OCI-LY7 (cell line): ENCODE data around the gene C2. TPM values are rescaled to one million over a fixed set of nuclear protein-coding genes. Genes with fewer than 3 reads are reported as not detected.

Experiments
- BruUV-seq: library from RNA; stranded (reverse); fragments of 400-500 nt; replicated peaks from 2 replicates; lab custom pipeline; 2021; lab: Mats Ljungman, UMichigan
- CTCF ChIA-PET: fragments of 300-600 bp; sonication (Branson Sonifier 250); formaldehyde crosslinking; loops from one replicate; lab custom pipeline; 2022; ENCODE audit warnings: antibody characterized with exemption; ENCODE audit not compliant: unreplicated experiment; lab: Charles Lee
- POLR2A ChIA-PET: fragments of 300-600 bp; sonication (Branson Sonifier 250); formaldehyde crosslinking; loops from one replicate; lab custom pipeline; 2022; ENCODE audit warnings: antibody characterized with exemption; lab: Charles Lee
- DNase-seq: peaks from one replicate; pipeline ENCODE4 v3.0.0-alpha.2; 2015; ENCODE audit warnings: low spot score
- H2AFZ ChIP-seq: fragments of 200-600 bp; sonication (generic), shearing (Covaris generic); 2 replicates; pipeline ENCODE4 v1.6.1; 2014; ENCODE audit warnings: mild to moderate bottlenecking, antibody characterized with exemption, low read length, moderate library complexity
- H3K27ac ChIP-seq: fragments of 200-600 bp; sonication (generic); 2 replicates; pipeline ENCODE4 v1.5.1; 2014; ENCODE audit warnings: mixed run types, low read depth, mild to moderate bottlenecking, moderate library complexity, low read length, inconsistent platforms; ENCODE audit not compliant: poor library complexity, severe bottlenecking
- H3K36me3 ChIP-seq: fragments of 200-600 bp; sonication (generic); 2 replicates; pipeline ENCODE4 v1.6.1; 2014; ENCODE audit warnings: mild to moderate bottlenecking, antibody characterized with exemption, low read length, moderate library complexity, mixed read lengths; ENCODE audit not compliant: insufficient read depth
- H3K4me1 ChIP-seq: fragments of 200-600 bp; sonication (generic); 2 replicates; pipeline ENCODE4 v1.5.1; 2014; ENCODE audit warnings: mild to moderate bottlenecking, low read length; ENCODE audit not compliant: insufficient read depth, poor library complexity, severe bottlenecking
- H3K4me2 ChIP-seq: fragments of 200-600 bp; sonication (generic); 2 replicates; pipeline ENCODE4 v1.6.1; 2014; ENCODE audit warnings: mild to moderate bottlenecking, low read length
- H3K4me3 ChIP-seq: fragments of 200-600 bp; sonication (generic); 2 replicates; pipeline ENCODE4 v1.5.1; 2014; ENCODE audit warnings: mild to moderate bottlenecking, low read depth, low read length; ENCODE audit not compliant: poor library complexity, severe bottlenecking
- H3K79me2 ChIP-seq: fragments of 200-600 bp; sonication (generic); 2 replicates; pipeline ENCODE4 v1.6.1; 2016; ENCODE audit warnings: low read depth, mild to moderate bottlenecking, low read length, moderate library complexity, mixed read lengths; ENCODE audit not compliant: insufficient read depth
- H3K9me2 ChIP-seq: fragments of 200-600 bp; sonication (generic); 2 replicates; pipeline ENCODE4 v1.6.1; 2016; ENCODE audit warnings: mild to moderate bottlenecking, low read length, mixed read lengths; ENCODE audit not compliant: insufficient read depth
- H3K9me3 ChIP-seq: fragments of 200-600 bp; sonication (generic); 2 replicates; pipeline ENCODE4 v1.6.1; 2014; ENCODE audit warnings: mild to moderate bottlenecking, mixed run types, low read length, mixed read lengths
- H4K20me1 ChIP-seq: fragments of 200-600 bp; sonication (generic); 2 replicates; pipeline ENCODE4 v1.6.1; 2014; ENCODE audit warnings: mild to moderate bottlenecking, antibody characterized with exemption, low read length, moderate library complexity, mixed read lengths; ENCODE audit not compliant: insufficient read depth
- CTCF ChIP-seq: fragments of 200-600 bp; sonication (generic); conservative IDR thresholded peaks from 2 replicates; pipeline ENCODE4 v1.5.1; 2014; ENCODE audit warnings: mild to moderate bottlenecking, antibody characterized with exemption, low read length, moderate library complexity, mixed read lengths
- EZH2phosphoT487 ChIP-seq: fragments of 200-600 bp; sonication (generic); IDR thresholded peaks from 2 replicates; pipeline ENCODE4 v1.6.1; 2018; ENCODE audit warnings: low read depth, borderline replicate concordance, mild to moderate bottlenecking, mixed run types, antibody characterized with exemption, low read length, moderate library complexity, mixed read lengths
- intact Hi-C: fragments of 100-400 bp; cut with micrococcal nuclease; formaldehyde crosslinking; loops from one replicate; pipeline ENCODE4 v1.10.0; 2022; ENCODE audit not compliant: unreplicated experiment
- total RNA-seq, 2 experiments: library from RNA; depleted of rRNA in 1 of 2; stranded (reverse); fragments of >200 nt in 1 of 2; shearing (Covaris generic) in 1 of 2; gene quantifications; 2 replicates each; pipeline ENCODE4 v1.2.3, GENCODE V29; 2014 to 2022

Gene C2
- total RNA-seq, 2 experiments from 2014 or later: 3.4 to 4.4 TPM

GRCh38 chr6:31903957-31904356, 23.6 kb upstream of the C2 start:
- POLR2A ChIA-PET: interaction anchor here (1.6 kb wide), 1 partner anchor 54 kb away, joined by 3 read pairs; no protein-coding TSS in a partner anchor
- Histone ChIP-seq H2AFZ (no peak overlapping the region), H3K27ac (no peak overlapping the region), H3K4me1 (peaks cover 29% of the 10 kb centered on the region), H3K79me2 (no peaks in the 10 kb centered on the region; the same call in 1 of the 2 replicates), H3K4me2 (no peak overlapping the region), H3K9me3 (no peaks in the 10 kb centered on the region), H3K36me3 (no peaks in the 10 kb centered on the region), H3K9me2 (no peaks in the 10 kb centered on the region), H4K20me1 (no peaks in the 10 kb centered on the region), H3K4me3 (no peak overlapping the region)
- no peak for DNase-seq
- no peak for TF ChIP-seq EZH2phosphoT487
- TF ChIP-seq CTCF: no peak
- no TSS peak for BruUV-seq
- intact Hi-C loops: no loop called here
- CTCF ChIA-PET: no interaction called here

DNA sequence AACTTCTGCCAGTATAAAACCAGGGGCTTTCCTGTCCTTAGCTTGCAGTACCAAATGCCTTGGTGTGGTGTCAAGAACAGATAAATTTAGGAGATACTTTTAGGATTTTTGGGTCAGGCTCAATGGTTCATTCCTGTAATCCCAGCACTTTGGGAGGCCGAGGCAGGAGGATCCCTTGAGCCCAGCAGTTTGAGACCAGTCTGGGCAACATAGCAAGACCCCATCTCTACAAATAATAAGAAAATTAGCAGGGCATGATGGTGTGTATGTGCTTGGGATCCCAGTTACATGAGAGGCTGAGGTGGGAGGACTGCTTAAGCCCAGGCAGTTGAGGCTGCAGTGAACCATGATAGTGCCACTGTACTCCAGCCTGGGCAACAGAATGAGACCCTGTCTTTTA, 22.5 kb upstream of the C2 start:
- DNase-seq: no peak

More for the DNA sequence above, 22.5 kb upstream of the C2 start:
- BruUV-seq: no TSS peak
- H3K4me2 ChIP-seq: no peak overlapping the region
- no peaks in the 10 kb centered on the region for H3K9me2 ChIP-seq
- peaks cover 20% of the 10 kb centered on the region for H3K4me1 ChIP-seq
- no peak for TF ChIP-seq EZH2phosphoT487
- TF ChIP-seq CTCF: no peak
- no peak overlapping the region for H3K4me3 ChIP-seq
- H3K36me3 ChIP-seq: no peaks in the 10 kb centered on the region
- no peak overlapping the region for H2AFZ ChIP-seq
- ChIA-PET POLR2A (interaction anchor here (0.7 to 1.6 kb wide), 3 partner anchors 19 to 61 kb away, joined by 3 to 4 read pairs (median 4); no protein-coding TSS in a partner anchor), CTCF (no interaction called here)
- H3K9me3 ChIP-seq: no peaks in the 10 kb centered on the region
- H3K27ac ChIP-seq: no peak overlapping the region
- intact Hi-C loops: no loop called here
- no peaks in the 10 kb centered on the region for H3K79me2 ChIP-seq
- H4K20me1 ChIP-seq: no peaks in the 10 kb centered on the region
